GM12878 (cell line): ENCODE measurements around the gene PPM1D. TPM values are rescaled to one million over a fixed set of nuclear protein-coding genes. Genes with fewer than 3 reads are reported as not detected.

Experiments used
- ATAC-seq: fragments of 200-7000 bp; cut with Tn5 transposase; 3 replicates; pipeline ENCODE4 v1.9.1; 2020; ENCODE audit warnings: mild to moderate bottlenecking, moderate library complexity
- BruUV-seq: library from RNA; stranded (reverse); fragments of 400-500 nt; replicated peaks from 2 replicates; lab custom pipeline; 2021; lab: Mats Ljungman, UMichigan
- CTCF ChIA-PET: fragments of 300-600 bp; sonication (Branson Sonifier 250); formaldehyde crosslinking; extraction: SDS; loops from one replicate; lab custom pipeline; 2021; ENCODE audit warnings: inconsistent platforms; lab: Yijun Ruan, JAX
- POLR2A ChIA-PET: fragments of 350-600 bp; formaldehyde crosslinking; extraction: SDS; loops from one replicate; lab custom pipeline; 2021; ENCODE audit warnings: inconsistent platforms; lab: Charles Lee
- RAD21 ChIA-PET: fragments of 300-600 bp; sonication (Branson Sonifier 250); formaldehyde crosslinking; loops from one replicate; lab custom pipeline; 2023; ENCODE audit warnings: antibody characterized with exemption; ENCODE audit not compliant: unreplicated experiment; lab: Charles Lee
- SMC1A ChIA-PET: fragments of 300-600 bp; sonication (Branson Sonifier 250); formaldehyde crosslinking; loops from one replicate; lab custom pipeline; 2023; ENCODE audit not compliant: unreplicated experiment, uncharacterized antibody; lab: Charles Lee
- DNase-seq: peaks from one replicate; pipeline ENCODE4 v3.0.0-alpha.2; 2011; ENCODE audit warnings: low read depth, low spot score
- FAIRE-seq: peaks from 3 replicates; lab custom pipeline; 2011; peaks lifted over from hg19 to GRCh38; lab: Jason Lieb, UNC
- H2AFZ ChIP-seq: 2 replicates; pipeline ENCODE4 v1.6.0; 2011; ENCODE audit warnings: low read depth, low read length, control low read depth; ENCODE audit not compliant: control insufficient read depth
- H3K27ac ChIP-seq: 2 replicates; pipeline ENCODE4 v1.5.1; 2011; ENCODE audit warnings: control low read depth; ENCODE audit not compliant: control insufficient read depth, insufficient read depth
- H3K27me3 ChIP-seq, 2 experiments: replicated peaks in 1 of 2; 2 replicates each; pipeline versions ENCODE4 v1.6.0 to v1.6.1; 2011; ENCODE audit warnings: low read length in 1 of 2; ENCODE audit not compliant: control insufficient read depth in 2 of 2, insufficient read depth in 2 of 2
- H3K36me3 ChIP-seq, 2 experiments: 2 replicates each; pipeline ENCODE4 v1.5.1; 2011; ENCODE audit warnings: low read length in 1 of 2; ENCODE audit not compliant: control insufficient read depth in 2 of 2, insufficient read depth in 2 of 2
- H3K4me1 ChIP-seq: 2 replicates; pipeline ENCODE4 v1.6.1; 2011; ENCODE audit warnings: mild to moderate bottlenecking, low read length, moderate library complexity, mixed read lengths; ENCODE audit not compliant: control insufficient read depth, insufficient read depth
- H3K4me2 ChIP-seq: 2 replicates; pipeline ENCODE4 v1.6.0; 2011; ENCODE audit warnings: control low read depth; ENCODE audit not compliant: control insufficient read depth, insufficient read depth
- H3K4me3 ChIP-seq: fragments of 200-600 bp; sonication (generic); 2 replicates; pipeline ENCODE4 v1.5.1; 2016
- H3K79me2 ChIP-seq: 2 replicates; pipeline ENCODE4 v1.6.0; 2011; ENCODE audit warnings: low read length; ENCODE audit not compliant: control insufficient read depth, insufficient read depth
- H3K9ac ChIP-seq: 2 replicates; pipeline ENCODE4 v1.8.0; 2011; ENCODE audit warnings: low read length, control low read depth, mixed read lengths; ENCODE audit not compliant: control insufficient read depth, insufficient read depth
- H3K9me3 ChIP-seq: replicated peaks from 3 replicates; pipeline ENCODE4 v1.5.1; 2011; ENCODE audit warnings: mild to moderate bottlenecking, low read length; ENCODE audit not compliant: control insufficient read depth, insufficient read depth
- H4K20me1 ChIP-seq: 2 replicates; pipeline ENCODE4 v1.6.0; 2011; ENCODE audit not compliant: control insufficient read depth, insufficient read depth
- CHD4 ChIP-seq: fragments of 200-600 bp; sonication (generic); IDR thresholded peaks from 2 replicates; pipeline ENCODE4 v1.6.1; 2016; ENCODE audit warnings: mild to moderate bottlenecking
- DPF2 ChIP-seq: fragments of 450-650 bp; IDR thresholded peaks from 2 replicates; pipeline ENCODE4 v1.6.1; 2017; ENCODE audit warnings: mild to moderate bottlenecking
- ETV6 ChIP-seq, 2 experiments: fragments of 450-650 bp in 1 of 2; IDR thresholded peaks in 1 of 2; conservative IDR thresholded peaks in 1 of 2; 2 replicates each; pipeline ENCODE4 v1.6.1; 2014; ENCODE audit warnings: antibody characterized with exemption in 1 of 2, borderline replicate concordance in 1 of 2, low read depth in 1 of 2, mild to moderate bottlenecking in 1 of 2, moderate library complexity in 1 of 2
- EZH2 ChIP-seq: IDR thresholded peaks from 2 replicates; pipeline ENCODE4 v1.6.1; 2012; ENCODE audit warnings: low read depth, mild to moderate bottlenecking, control low read depth, inconsistent platforms, low read length, borderline replicate concordance; ENCODE audit not compliant: control insufficient read depth
- GATAD2B ChIP-seq: fragments of 450-650 bp; conservative IDR thresholded peaks from 2 replicates; pipeline ENCODE4 v1.6.1; 2017; ENCODE audit warnings: low read depth, mild to moderate bottlenecking, moderate library complexity
- HCFC1 ChIP-seq: fragments of 150-350 bp; IDR thresholded peaks from 2 replicates; pipeline ENCODE4 v1.6.1; 2014; ENCODE audit warnings: low read length
- IKZF2 ChIP-seq, 2 experiments: fragments of 450-650 bp; IDR thresholded peaks; 2 replicates each; pipeline ENCODE4 v1.6.1; 2017; ENCODE audit warnings: mild to moderate bottlenecking in 2 of 2, moderate library complexity in 2 of 2
- KDM1A ChIP-seq: fragments of 200-600 bp; sonication (generic); IDR thresholded peaks from 2 replicates; pipeline ENCODE4 v1.6.1; 2016; ENCODE audit warnings: borderline replicate concordance
- NFXL1 ChIP-seq: fragments of 450-650 bp; IDR thresholded peaks from 2 replicates; pipeline ENCODE4 v1.6.1; 2017; ENCODE audit warnings: antibody characterized with exemption, mild to moderate bottlenecking, borderline replicate concordance
- NFYB ChIP-seq: IDR thresholded peaks from 2 replicates; pipeline ENCODE4 v1.6.1; 2011; ENCODE audit warnings: low read depth, mild to moderate bottlenecking, low read length, improper control_type of control experiment, moderate library complexity; ENCODE audit not compliant: insufficient read depth
- NR2F1 ChIP-seq: fragments of 450-650 bp; conservative IDR thresholded peaks from 2 replicates; pipeline ENCODE4 v1.6.1; 2017; ENCODE audit warnings: mild to moderate bottlenecking
- POLR2AphosphoS5 ChIP-seq: IDR thresholded peaks from 2 replicates; pipeline ENCODE4 v1.6.1; 2011; ENCODE audit warnings: mild to moderate bottlenecking, low read length, inconsistent platforms
- RAD21 ChIP-seq: IDR thresholded peaks from 2 replicates; pipeline ENCODE4 v1.6.1; 2011; ENCODE audit warnings: mild to moderate bottlenecking, low read depth, low read length, moderate library complexity; ENCODE audit not compliant: insufficient read depth
- RFX5 ChIP-seq: IDR thresholded peaks from 2 replicates; pipeline ENCODE4 v1.6.1; 2011; ENCODE audit warnings: low read depth, low read length, improper control_type of control experiment
- TCF3 ChIP-seq: IDR thresholded peaks from 2 replicates; pipeline ENCODE4 v1.6.1; 2012; ENCODE audit warnings: low read depth, mild to moderate bottlenecking, low read length, borderline replicate concordance; ENCODE audit not compliant: insufficient read depth
- WGBS: methylation state at CpG from one replicate; pipeline ENCODE4 v1.1.6; 2016; ENCODE audit warnings: low lambda C conversion rate; ENCODE audit not compliant: insufficient replicate concordance, insufficient coverage; ENCODE audit errors: missing lambda C conversion rate; 5-methylcytosine and 5-hydroxymethylcytosine counted together
- in situ Hi-C: fragments of 300-500 bp; cut with MboI; formaldehyde crosslinking; loops from 9 replicates; pipeline ENCODE4 v1.14.3; 2018; ENCODE audit warnings: mixed read lengths
- intact Hi-C: fragments of 100-400 bp; cut with micrococcal nuclease; formaldehyde crosslinking; loops from one replicate; pipeline ENCODE4 v1.14.2; 2022; ENCODE audit not compliant: unreplicated experiment
- polyA plus RNA-seq, 11 experiments: library from polyadenylated mRNA; depleted of rRNA in 4 of 11; unstranded in 6 of 11; stranded (reverse) in 5 of 11; fragments of >200 nt; fragmentation: Nextera tagmentation in 4 of 11; fragmentation: Illumina TruSeq in 1 of 11; extraction: Ambion mirVana in 4 of 11; extraction: Trizol in 1 of 11; gene quantifications; 1 replicate in 1 of 11; 2 replicates in 10 of 11; pipeline versions ENCODE4 v1.2.1 to v1.2.3, GENCODE V29; 2011 to 2016; ENCODE audit warnings: inconsistent platforms in 2 of 11, missing spikeins in 2 of 11, low read depth in 1 of 11
- total RNA-seq, 4 experiments: library from RNA; depleted of rRNA in 3 of 4; stranded (reverse); fragments of >200 nt in 3 of 4; fragmentation: Illumina TruSeq in 1 of 4; extraction: Trizol in 1 of 4; gene quantifications; 2 replicates each; pipeline versions ENCODE4 v1.2.1 to v1.2.3, GENCODE V29; 2013 to 2021
- TF ChIP-seq, protein P1 (sequence below): fragments of 450-650 bp; IDR thresholded peaks from 2 replicates; pipeline ENCODE4 v1.6.1; 2017; ENCODE audit warnings: mild to moderate bottlenecking, low read depth, inconsistent platforms; ENCODE audit not compliant: poor library complexity, severe bottlenecking
- TF ChIP-seq, protein P2 (sequence below): fragments of 450-650 bp; IDR thresholded peaks from 2 replicates; pipeline ENCODE4 v1.6.1; 2016; ENCODE audit warnings: mild to moderate bottlenecking
- TF ChIP-seq, protein P3 (sequence below): IDR thresholded peaks from 2 replicates; pipeline ENCODE4 v1.6.1; 2011; ENCODE audit warnings: mild to moderate bottlenecking, low read depth, low read length, moderate library complexity; ENCODE audit not compliant: insufficient replicate concordance

Gene PPM1D
- total and polyA plus RNA-seq, 10 of the 15 experiments (the other 5 are each of a cell fraction or from before 2014, with no cell fraction given): 1.9 to 20.8 (median 10.7) TPM

DNA sequence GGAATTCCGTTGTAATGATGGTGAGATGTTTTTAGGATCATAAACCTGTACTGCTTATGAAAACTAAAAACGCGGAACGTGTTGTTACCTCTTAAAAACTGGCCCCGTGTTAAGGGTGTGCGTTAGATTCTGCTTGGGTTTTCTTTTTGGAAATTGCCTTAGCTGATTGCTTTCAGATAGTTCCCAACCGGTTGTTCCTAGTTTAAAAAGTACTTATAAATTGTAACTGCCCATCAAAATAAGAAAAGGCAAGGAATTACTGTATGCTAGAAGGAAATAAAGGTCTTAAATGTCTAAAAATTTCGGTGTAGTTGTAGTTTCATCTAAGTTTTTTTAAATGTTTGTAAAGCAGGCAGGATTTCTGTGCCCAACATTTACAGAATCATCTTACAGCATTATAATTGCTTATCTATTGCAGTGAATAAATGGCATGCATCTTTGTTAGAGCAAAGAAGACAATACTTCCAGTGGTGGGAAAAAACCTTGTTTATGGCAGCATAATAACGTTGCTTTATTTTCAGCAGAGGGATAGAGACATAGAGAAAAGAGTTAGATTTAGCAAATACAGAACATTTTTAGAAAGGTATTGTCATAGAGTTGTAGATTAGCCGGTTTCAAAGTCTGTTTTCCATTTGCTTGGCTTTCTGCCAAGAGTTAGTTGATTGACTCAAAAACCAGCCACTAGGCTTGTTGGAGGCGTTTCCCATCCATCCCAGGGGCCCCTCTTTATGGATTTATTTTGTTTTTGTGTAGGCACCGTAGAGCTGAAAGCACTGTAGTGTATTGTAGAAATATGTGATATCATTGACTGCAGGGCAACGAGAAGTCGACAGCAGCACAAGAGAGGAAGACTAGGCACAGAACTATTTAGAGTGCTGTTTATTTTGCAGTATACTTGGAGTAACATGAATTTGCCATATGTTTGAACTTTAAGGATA is 1.7 kb downstream of the PPM1D start:
- intact Hi-C loops: loop anchor here (2.0 kb wide), 1 partner anchor 37 kb away; no protein-coding TSS in a partner anchor
- H3K9ac ChIP-seq: peak overlapping the region; percentile 81
- H3K79me2 ChIP-seq: peaks cover 66% of the 10 kb centered on the region
- no peaks in the 10 kb centered on the region for H3K9me3 ChIP-seq
- in situ Hi-C loops: no loop called here
- ChIA-PET POLR2A (interaction anchor here (0.6 to 0.9 kb wide), 5 partner anchors 12 to 793 kb away, joined by 3 to 12 read pairs (median 4); no protein-coding TSS in a partner anchor), CTCF (interaction anchor here (0.6 to 5.9 kb wide), 9 partner anchors 10 to 74 kb away, joined by 3 to 47 read pairs (median 4); no protein-coding TSS in a partner anchor), SMC1A (interaction anchor here (0.7 to 1.2 kb wide), 4 partner anchors 13 to 77 kb away, joined by 3 to 4 read pairs (median 3); no protein-coding TSS in a partner anchor), RAD21 (interaction anchor here (1.0 kb wide), 1 partner anchor 75 kb away, joined by 3 read pairs; the partner anchor contains the start of gene BCAS3)
- H3K4me1 ChIP-seq: no peaks in the 10 kb centered on the region
- H3K4me2 ChIP-seq: peak overlapping the region; percentile 45
- H3K27ac ChIP-seq: peak overlapping the region; percentile 24; the same call in 1 of the 2 replicates
- FAIRE-seq (no peak), ATAC-seq (0 out of 3 replicates have a peak, but pooled peaks have one; percentile 3), DNase-seq (peak; percentile 40)
- H3K36me3 ChIP-seq: no peaks in the 10 kb centered on the region
- H3K27me3 ChIP-seq: no peaks in the 10 kb centered on the region
- 4% methylated on average over 14 of the region's 14 CpGs for WGBS
- H3K4me3 ChIP-seq: peak overlapping the region; percentile 89
- BruUV-seq: TSS peak; percentile 55
- H2AFZ ChIP-seq: peak overlapping the region; percentile 38; the same call in 1 of the 2 replicates
- no peaks in the 10 kb centered on the region for H4K20me1 ChIP-seq
- peak; percentile 70 for TF ChIP-seq NFYB
- no peak for TF ChIP-seq KDM1A
- TF ChIP-seq, protein P1, sequence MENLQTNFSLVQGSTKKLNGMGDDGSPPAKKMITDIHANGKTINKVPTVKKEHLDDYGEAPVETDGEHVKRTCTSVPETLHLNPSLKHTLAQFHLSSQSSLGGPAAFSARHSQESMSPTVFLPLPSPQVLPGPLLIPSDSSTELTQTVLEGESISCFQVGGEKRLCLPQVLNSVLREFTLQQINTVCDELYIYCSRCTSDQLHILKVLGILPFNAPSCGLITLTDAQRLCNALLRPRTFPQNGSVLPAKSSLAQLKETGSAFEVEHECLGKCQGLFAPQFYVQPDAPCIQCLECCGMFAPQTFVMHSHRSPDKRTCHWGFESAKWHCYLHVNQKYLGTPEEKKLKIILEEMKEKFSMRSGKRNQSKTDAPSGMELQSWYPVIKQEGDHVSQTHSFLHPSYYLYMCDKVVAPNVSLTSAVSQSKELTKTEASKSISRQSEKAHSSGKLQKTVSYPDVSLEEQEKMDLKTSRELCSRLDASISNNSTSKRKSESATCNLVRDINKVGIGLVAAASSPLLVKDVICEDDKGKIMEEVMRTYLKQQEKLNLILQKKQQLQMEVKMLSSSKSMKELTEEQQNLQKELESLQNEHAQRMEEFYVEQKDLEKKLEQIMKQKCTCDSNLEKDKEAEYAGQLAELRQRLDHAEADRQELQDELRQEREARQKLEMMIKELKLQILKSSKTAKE: peak; percentile 76
- TF ChIP-seq HCFC1: no peak
- TF ChIP-seq EZH2: no peak
- TF ChIP-seq RAD21: no peak
- TF ChIP-seq ETV6 (conservative IDR thresholded peaks at IDR 0.05 in 1 of 2, IDR thresholded peaks at IDR 0.05 in 1 of 2; ENCODE audit: borderline replicate concordance in 1 of 2, low read depth in 1 of 2): peak in 1 of 2 experiments; percentile 92; a peak in 2 of 4 replicates
- TF ChIP-seq, protein P2, sequence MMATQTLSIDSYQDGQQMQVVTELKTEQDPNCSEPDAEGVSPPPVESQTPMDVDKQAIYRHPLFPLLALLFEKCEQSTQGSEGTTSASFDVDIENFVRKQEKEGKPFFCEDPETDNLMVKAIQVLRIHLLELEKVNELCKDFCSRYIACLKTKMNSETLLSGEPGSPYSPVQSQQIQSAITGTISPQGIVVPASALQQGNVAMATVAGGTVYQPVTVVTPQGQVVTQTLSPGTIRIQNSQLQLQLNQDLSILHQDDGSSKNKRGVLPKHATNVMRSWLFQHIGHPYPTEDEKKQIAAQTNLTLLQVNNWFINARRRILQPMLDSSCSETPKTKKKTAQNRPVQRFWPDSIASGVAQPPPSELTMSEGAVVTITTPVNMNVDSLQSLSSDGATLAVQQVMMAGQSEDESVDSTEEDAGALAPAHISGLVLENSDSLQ: peak; percentile 98
- TF ChIP-seq, protein P3, sequence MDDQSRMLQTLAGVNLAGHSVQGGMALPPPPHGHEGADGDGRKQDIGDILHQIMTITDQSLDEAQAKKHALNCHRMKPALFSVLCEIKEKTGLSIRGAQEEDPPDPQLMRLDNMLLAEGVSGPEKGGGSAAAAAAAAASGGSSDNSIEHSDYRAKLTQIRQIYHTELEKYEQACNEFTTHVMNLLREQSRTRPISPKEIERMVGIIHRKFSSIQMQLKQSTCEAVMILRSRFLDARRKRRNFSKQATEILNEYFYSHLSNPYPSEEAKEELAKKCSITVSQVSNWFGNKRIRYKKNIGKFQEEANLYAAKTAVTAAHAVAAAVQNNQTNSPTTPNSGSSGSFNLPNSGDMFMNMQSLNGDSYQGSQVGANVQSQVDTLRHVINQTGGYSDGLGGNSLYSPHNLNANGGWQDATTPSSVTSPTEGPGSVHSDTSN: peak; percentile 97
- TF ChIP-seq DPF2: 0 out of 2 replicates have a peak, but pooled peaks have one; percentile 34
- TF ChIP-seq POLR2AphosphoS5: peak; percentile 47; the same call in 1 of the 2 replicates
- TF ChIP-seq IKZF2 (IDR thresholded peaks at IDR 0.05): no peak
- no peak for TF ChIP-seq CHD4
- no peak for TF ChIP-seq GATAD2B
- TF ChIP-seq NR2F1: no peak
- no peak for TF ChIP-seq TCF3
- TF ChIP-seq NFXL1: peak; percentile 74
- TF ChIP-seq RFX5: no peak
